Left lung (tissue), 10 donors: ENCODE results near the gene OTOP3. TPM values are rescaled to one million over a fixed set of nuclear protein-coding genes. Genes with fewer than 3 reads are reported as not detected.

ENCODE experiments used
- ATAC-seq: fragments of 200-7000 bp; cut with Tn5 transposase; one replicate; pipeline ENCODE4 v1.9.1; 2020; ENCODE audit warnings: moderate library complexity
- DNase-seq, 4 donors: peaks; one replicate each; pipeline ENCODE4 v3.0.0-alpha.2; 2013 to 2020
- H3K27ac ChIP-seq, 2 donors: fragments of 200-600 bp; sonication (generic) in 1 of 2; one replicate each; pipeline versions ENCODE4 v1.5.0 to v1.8.0; 2020 to 2021
- H3K27me3 ChIP-seq, 2 donors: fragments of 200-600 bp; sonication (generic) in 1 of 2; one replicate each; pipeline versions ENCODE4 v1.5.0 to v1.8.0; 2020 to 2021
- H3K36me3 ChIP-seq, 2 donors: fragments of 200-600 bp; sonication (generic) in 1 of 2; one replicate each; pipeline versions ENCODE4 v1.5.0 to v1.8.0; 2020 to 2021
- H3K4me1 ChIP-seq, 2 donors: fragments of 200-600 bp; one replicate each; pipeline ENCODE4 v1.8.0; 2021
- H3K4me3 ChIP-seq, 2 donors: fragments of 200-600 bp; sonication (generic) in 1 of 2; one replicate each; pipeline versions ENCODE4 v1.5.0 to v1.8.0; 2020 to 2021; ENCODE audit warnings: mild to moderate bottlenecking in 1 of 2
- H3K9me3 ChIP-seq, 2 donors: fragments of 200-600 bp; sonication (generic) in 1 of 2; one replicate each; pipeline versions ENCODE4 v1.5.0 to v1.8.0; 2020 to 2021
- intact Hi-C, 2 donors: fragments of 100-400 bp; cut with DNase I; formaldehyde crosslinking; loops; one replicate each; pipeline versions ENCODE4 v1.11.2 to v1.14.2; 2022
- polyA plus RNA-seq, 6 donors: library from polyadenylated mRNA; unstranded; fragments of 120-200 nt; gene quantifications; one replicate each; pipeline ENCODE4 v1.2.1, GENCODE V29; 2013; ENCODE audit not compliant: insufficient read length in 6 of 6
- total RNA-seq, 2 donors: library from RNA; stranded (reverse); fragmentation: NEBNext Ultra II Directional; extraction: Animal tissue kit (Norgen Biotek cat#: 25700); gene quantifications; one replicate each; pipeline ENCODE4 v1.2.1, GENCODE V29; 2021
- TF ChIP-seq, protein P1 (sequence below), 2 donors: fragments of 200-600 bp; sonication (generic) in 1 of 2; IDR thresholded peaks; one replicate each; pipeline versions ENCODE4 v1.5.0 to v1.8.0; 2021; ENCODE audit warnings: antibody characterized with exemption in 2 of 2
- donor health status: DM: no; HTN: yes; CAD: no.
- donor health status: DM: no; HTN: no; CAD: no.

OTOP3 gene
- total and polyA plus RNA-seq, 8 donors: not detected

DNA sequence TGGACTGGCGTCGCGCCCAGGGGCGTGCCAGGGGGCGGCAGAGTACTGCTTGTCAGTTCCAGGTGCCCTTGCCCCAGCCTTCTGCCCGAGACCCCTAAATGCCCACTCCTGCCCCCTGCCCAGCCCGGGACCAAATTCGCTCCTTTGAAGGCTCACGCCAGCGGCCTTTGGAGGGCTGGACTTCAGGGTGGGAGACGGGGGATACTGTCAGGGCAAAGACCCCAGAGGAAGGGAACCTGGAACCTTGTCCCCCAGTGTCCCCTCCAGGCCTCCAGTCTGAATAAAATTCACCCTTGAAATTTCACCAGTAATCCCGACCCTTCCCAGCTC is 737 bp downstream of the OTOP3 start:
- Histone ChIP-seq H3K9me3 (no peaks in the 10 kb centered on the region), H3K36me3 (no peaks in the 10 kb centered on the region), H3K27me3 (peaks cover 52 to 85% of the 10 kb centered on the region in 2 donors), H3K4me3 (no peak overlapping the region), H3K27ac (no peak overlapping the region), H3K4me1 (peaks cover 0 to 3% of the 10 kb centered on the region in 2 donors)
- intact Hi-C loops: no loop called here
- ATAC-seq (no peak), DNase-seq (peak in 1 of 4 donors; percentile 75)
- TF ChIP-seq, protein P1, sequence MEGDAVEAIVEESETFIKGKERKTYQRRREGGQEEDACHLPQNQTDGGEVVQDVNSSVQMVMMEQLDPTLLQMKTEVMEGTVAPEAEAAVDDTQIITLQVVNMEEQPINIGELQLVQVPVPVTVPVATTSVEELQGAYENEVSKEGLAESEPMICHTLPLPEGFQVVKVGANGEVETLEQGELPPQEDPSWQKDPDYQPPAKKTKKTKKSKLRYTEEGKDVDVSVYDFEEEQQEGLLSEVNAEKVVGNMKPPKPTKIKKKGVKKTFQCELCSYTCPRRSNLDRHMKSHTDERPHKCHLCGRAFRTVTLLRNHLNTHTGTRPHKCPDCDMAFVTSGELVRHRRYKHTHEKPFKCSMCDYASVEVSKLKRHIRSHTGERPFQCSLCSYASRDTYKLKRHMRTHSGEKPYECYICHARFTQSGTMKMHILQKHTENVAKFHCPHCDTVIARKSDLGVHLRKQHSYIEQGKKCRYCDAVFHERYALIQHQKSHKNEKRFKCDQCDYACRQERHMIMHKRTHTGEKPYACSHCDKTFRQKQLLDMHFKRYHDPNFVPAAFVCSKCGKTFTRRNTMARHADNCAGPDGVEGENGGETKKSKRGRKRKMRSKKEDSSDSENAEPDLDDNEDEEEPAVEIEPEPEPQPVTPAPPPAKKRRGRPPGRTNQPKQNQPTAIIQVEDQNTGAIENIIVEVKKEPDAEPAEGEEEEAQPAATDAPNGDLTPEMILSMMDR (IDR thresholded peaks at IDR 0.05): no peak

DNA sequence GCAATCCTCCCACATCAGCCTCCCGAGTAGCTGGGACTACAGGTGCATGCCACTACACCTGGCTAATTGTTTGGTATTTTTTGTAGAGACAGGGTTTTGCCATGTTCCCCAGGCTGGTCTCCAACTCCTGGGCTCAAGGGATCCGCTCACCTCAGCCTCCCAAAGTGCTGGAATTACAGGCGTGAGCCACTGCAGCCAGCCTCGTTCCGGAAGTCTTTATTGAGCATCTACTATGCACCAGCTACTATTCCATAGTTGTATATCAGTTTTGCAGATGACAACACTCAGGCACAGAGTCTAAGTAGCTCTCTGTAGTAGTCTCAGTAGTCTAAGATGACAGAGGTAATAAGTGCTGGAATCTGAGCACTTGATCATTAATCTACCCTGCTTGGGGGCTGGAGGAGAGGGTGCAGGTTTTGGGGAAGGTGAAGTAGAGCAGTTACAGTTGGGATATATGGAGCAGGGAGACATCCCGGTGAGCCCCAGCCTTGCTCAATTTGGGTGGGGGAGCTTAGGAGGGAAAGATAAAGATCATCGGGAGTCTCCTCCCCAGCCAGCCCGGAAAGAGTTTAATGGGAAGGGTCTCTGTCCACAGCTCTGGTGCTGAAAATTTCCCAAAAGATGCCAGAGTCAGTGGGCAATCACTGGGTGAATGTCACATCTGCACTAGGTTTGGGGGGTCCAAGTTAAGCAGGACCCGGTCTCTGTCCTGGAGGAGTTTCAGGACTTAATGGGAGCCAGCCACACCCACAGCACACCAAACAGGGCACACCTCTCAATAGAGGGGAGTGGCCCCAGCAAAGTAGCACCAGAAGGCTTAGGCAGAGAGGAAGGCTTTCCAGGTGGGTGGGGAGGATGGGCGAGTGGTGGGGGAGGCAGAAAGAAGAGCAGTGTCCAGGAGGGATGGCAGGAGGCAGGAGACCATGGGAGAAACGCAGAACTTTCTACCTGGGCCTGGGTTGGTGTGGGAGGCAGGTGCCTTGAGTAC is 1.7 kb downstream of the OTOP3 start:
- H3K27me3 ChIP-seq: peaks cover 52 to 85% of the 10 kb centered on the region in 2 donors
- H3K4me1 ChIP-seq: peaks cover 0 to 3% of the 10 kb centered on the region in 2 donors
- H3K36me3 ChIP-seq: no peaks in the 10 kb centered on the region
- no peaks in the 10 kb centered on the region for H3K9me3 ChIP-seq
- intact Hi-C loops: no loop called here
- no peak overlapping the region for H3K4me3 ChIP-seq
- no peak for ATAC-seq
- TF ChIP-seq, protein P1 (IDR thresholded peaks at IDR 0.05): no peak
- no peak overlapping the region for H3K27ac ChIP-seq
- no peak for DNase-seq

DNA sequence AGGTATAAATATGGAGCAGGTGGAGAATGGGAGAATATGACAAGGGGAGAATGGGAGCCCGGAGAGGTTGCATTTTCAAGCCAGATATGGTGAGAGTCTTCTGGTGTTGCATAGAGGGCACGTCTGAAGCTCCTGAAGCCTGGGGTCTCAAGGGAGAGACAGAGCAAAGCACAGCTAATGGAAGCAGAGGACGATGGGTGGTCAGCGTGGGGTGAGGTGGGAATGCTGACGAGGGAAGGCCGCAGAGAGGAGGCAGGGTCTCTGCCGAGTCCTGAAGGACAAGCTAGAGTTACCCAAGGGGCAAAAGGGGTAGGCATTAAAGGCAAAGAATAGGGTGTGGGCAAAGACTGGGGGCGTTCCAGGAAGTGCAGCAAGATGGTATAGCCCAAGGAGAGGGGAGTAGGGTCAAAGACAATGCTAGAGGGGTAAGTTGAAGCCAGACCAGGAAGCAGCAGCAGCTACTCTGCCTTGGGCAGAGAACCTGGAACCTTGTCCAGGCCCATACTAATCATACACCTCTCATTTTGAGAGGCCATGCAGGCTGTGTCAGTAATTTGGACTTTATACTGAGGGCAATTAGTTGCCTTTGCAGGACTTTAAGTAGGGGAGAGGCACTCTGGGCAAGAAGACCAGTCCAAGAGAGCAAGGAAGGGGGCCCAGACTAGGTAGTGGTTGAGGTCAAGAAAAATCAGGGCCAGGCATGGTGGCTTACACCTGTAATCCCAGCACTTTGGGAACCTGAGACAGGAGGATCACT is 2.7 kb downstream of the OTOP3 start:
- Histone ChIP-seq H3K4me3 (no peak overlapping the region), H3K27me3 (peaks cover 46 to 85% of the 10 kb centered on the region in 2 donors), H3K9me3 (no peaks in the 10 kb centered on the region), H3K36me3 (no peaks in the 10 kb centered on the region), H3K4me1 (peaks cover 0 to 3% of the 10 kb centered on the region in 2 donors), H3K27ac (no peak overlapping the region)
- TF ChIP-seq, protein P1 (IDR thresholded peaks at IDR 0.05): no peak
- intact Hi-C loops: no loop called here
- ATAC-seq (no peak), DNase-seq (no peak)

DNA sequence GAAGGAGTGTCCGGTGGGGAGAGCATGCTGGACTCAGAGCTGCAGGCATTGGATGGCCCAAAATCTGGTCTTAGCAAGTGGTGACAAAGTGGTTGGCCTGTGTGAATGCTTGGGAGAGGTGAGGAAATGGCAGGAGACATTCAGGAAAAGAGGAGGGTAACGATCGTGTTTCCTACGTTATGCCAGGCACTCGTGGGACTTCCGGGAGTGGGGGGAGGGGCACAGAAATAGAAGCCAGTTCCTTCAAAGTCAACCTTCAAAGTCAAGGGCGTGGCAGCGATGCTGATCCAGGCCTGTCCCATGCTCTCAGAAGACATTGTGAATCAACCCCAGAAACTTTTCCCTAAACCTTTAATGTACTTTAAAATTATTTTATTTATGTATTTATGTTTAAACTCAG is 3.8 kb downstream of the OTOP3 start:
- DNase-seq (no peak), ATAC-seq (no peak)
- H3K36me3 ChIP-seq: no peaks in the 10 kb centered on the region
- peaks cover 0 to 3% of the 10 kb centered on the region in 2 donors for H3K4me1 ChIP-seq
- TF ChIP-seq, protein P1 (IDR thresholded peaks at IDR 0.05): no peak
- intact Hi-C loops: no loop called here
- H3K27ac ChIP-seq: no peak overlapping the region
- peaks cover 43 to 83% of the 10 kb centered on the region in 2 donors for H3K27me3 ChIP-seq
- no peak overlapping the region for H3K4me3 ChIP-seq
- H3K9me3 ChIP-seq: no peaks in the 10 kb centered on the region
